NCI-H345 treated with DMSO at 0.1 percent for 48 hours (cell line): ENCODE results near the gene UBASH3B.
A peak's percentile ranks its signal among the peaks of the same experiment; 100 is the strongest.

Source experiments
- DNase-seq: peaks from one replicate; lab custom pipeline; 2025; ENCODE audit not compliant: unreplicated experiment; lab: John Stamatoyannopoulos, UW

Gene UBASH3B

GRCh38 chr11:122751292-122752070, 96.0 kb downstream of the UBASH3B start:
- DNase-seq: peak; percentile 5

GRCh38 chr11:122754028-122754427, 98.5 kb downstream of the UBASH3B start:
- DNase-seq: no peak

GRCh38 chr11:122754553-122755322, 99.2 kb downstream of the UBASH3B start:
- DNase-seq: no peak

- no peak for DNase-seq
These were observed 99.9 kb downstream of the UBASH3B start for GRCh38 chr11:122755409-122755808.

- DNase-seq: no peak
These were observed 100.4 kb downstream of the UBASH3B start for GRCh38 chr11:122755941-122756340.

- no peak for DNase-seq
These were observed 100.9 kb downstream of the UBASH3B start for GRCh38 chr11:122756417-122756816.

GRCh38 chr11:122757201-122757600, 101.7 kb downstream of the UBASH3B start:
- DNase-seq: no peak

- peak; percentile 2 for DNase-seq
These were observed 102.8 kb downstream of the UBASH3B start for GRCh38 chr11:122758339-122758738.

GRCh38 chr11:122758974-122759373, 103.5 kb downstream of the UBASH3B start:
- DNase-seq: no peak

- DNase-seq: no peak
These were observed 107.6 kb downstream of the UBASH3B start for GRCh38 chr11:122763108-122763507.

- DNase-seq: no peak
These were observed 109.0 kb downstream of the UBASH3B start for GRCh38 chr11:122764371-122765090.

- no peak for DNase-seq
These were observed 110.1 kb downstream of the UBASH3B start for GRCh38 chr11:122765487-122766131.

- DNase-seq: no peak
These were observed 113.7 kb downstream of the UBASH3B start for GRCh38 chr11:122769126-122769780.

- no peak for DNase-seq
These were observed 117.4 kb downstream of the UBASH3B start for GRCh38 chr11:122772945-122773344.

GRCh38 chr11:122773781-122774266, 118.3 kb downstream of the UBASH3B start:
- DNase-seq: no peak

- DNase-seq: no peak
These were observed 120.3 kb downstream of the UBASH3B start for GRCh38 chr11:122775675-122776271.

- DNase-seq: no peak
These were observed 121.0 kb downstream of the UBASH3B start for GRCh38 chr11:122776546-122776945.

GRCh38 chr11:122777343-122777742, 121.8 kb downstream of the UBASH3B start:
- no peak for DNase-seq

GRCh38 chr11:122778148-122778547, 122.6 kb downstream of the UBASH3B start:
- no peak for DNase-seq

GRCh38 chr11:122779047-122779629, 123.6 kb downstream of the UBASH3B start:
- DNase-seq: no peak
